Prostate gland (tissue), 2 donors: ENCODE measurements around the gene GALNTL6.

Source experiments
- POLR2A ChIP-seq: fragments of 450-650 bp; IDR thresholded peaks from one replicate; pipeline ENCODE4 v1.6.1; 2016; ENCODE audit warnings: antibody characterized with exemption, mild to moderate bottlenecking
- POLR2AphosphoS5 ChIP-seq: sonication (generic); formaldehyde crosslinking; IDR thresholded peaks from one replicate; pipeline ENCODE4 v1.6.1; 2017; ENCODE audit warnings: antibody characterized with exemption
- TF ChIP-seq, protein P1 (sequence below), 4 experiments: fragments of 200-600 bp in 2 of 4; fragments of 450-650 bp in 2 of 4; sonication (generic) in 2 of 4; IDR thresholded peaks; 1 replicate in 3 of 4; 2 replicates in 1 of 4; pipeline ENCODE4 v1.5.1; 2016 to 2019; ENCODE audit warnings: antibody characterized with exemption in 4 of 4, mild to moderate bottlenecking in 2 of 4, moderate library complexity in 2 of 4

DNA sequence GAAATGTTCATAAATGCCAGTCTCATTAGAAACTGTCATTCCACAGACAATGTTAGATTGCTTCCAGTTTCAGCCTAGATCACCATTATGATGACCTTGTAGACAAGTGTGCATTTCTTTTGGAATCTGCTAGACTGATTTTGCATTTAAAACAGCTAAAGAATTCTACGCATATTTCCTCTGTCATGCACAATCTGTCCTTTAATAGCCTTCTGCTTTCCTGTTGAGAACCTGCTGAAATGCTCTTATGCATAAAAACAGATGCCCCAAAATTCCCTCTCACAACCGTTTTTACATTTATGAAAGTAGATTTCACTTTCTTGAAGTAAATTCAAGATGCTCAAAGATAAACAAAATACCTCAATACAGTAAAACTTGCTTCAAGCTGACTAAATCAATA, 673.3 kb downstream of the GALNTL6 start:
- TF ChIP-seq, protein P1, sequence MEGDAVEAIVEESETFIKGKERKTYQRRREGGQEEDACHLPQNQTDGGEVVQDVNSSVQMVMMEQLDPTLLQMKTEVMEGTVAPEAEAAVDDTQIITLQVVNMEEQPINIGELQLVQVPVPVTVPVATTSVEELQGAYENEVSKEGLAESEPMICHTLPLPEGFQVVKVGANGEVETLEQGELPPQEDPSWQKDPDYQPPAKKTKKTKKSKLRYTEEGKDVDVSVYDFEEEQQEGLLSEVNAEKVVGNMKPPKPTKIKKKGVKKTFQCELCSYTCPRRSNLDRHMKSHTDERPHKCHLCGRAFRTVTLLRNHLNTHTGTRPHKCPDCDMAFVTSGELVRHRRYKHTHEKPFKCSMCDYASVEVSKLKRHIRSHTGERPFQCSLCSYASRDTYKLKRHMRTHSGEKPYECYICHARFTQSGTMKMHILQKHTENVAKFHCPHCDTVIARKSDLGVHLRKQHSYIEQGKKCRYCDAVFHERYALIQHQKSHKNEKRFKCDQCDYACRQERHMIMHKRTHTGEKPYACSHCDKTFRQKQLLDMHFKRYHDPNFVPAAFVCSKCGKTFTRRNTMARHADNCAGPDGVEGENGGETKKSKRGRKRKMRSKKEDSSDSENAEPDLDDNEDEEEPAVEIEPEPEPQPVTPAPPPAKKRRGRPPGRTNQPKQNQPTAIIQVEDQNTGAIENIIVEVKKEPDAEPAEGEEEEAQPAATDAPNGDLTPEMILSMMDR (IDR thresholded peaks at IDR 0.05), result no peak
- no peak for TF ChIP-seq POLR2A
- TF ChIP-seq POLR2AphosphoS5, result no peak
